HepG2 (cell line): ENCODE data around the gene EIF6. TPM values are rescaled to one million over a fixed set of nuclear protein-coding genes. Genes with fewer than 3 reads are reported as not detected.

ENCODE experiments used
- DNMT1 ChIP-seq: sonication (generic); formaldehyde crosslinking; IDR thresholded peaks from 2 replicates; pipeline ENCODE4 v1.5.1; 2020; ENCODE audit warnings: mild to moderate bottlenecking, missing genetic modification reagents
- ERF ChIP-seq: IDR thresholded peaks from 2 replicates; pipeline ENCODE4 v1.6.1; 2018; ENCODE audit warnings: missing biosample characterization, missing genetic modification reagents
- FOSL1 ChIP-seq: sonication (generic); formaldehyde crosslinking; IDR thresholded peaks from 2 replicates; pipeline ENCODE4 v1.9.0; 2021; ENCODE audit warnings: missing genetic modification reagents, borderline replicate concordance
- FOXK2 ChIP-seq: fragments of 450-650 bp; IDR thresholded peaks from 2 replicates; pipeline ENCODE4 v1.6.1; 2016
- HNRNPH1 ChIP-seq: fragments of 200-400 bp; formaldehyde crosslinking; optimal IDR thresholded peaks from 2 replicates; pipeline ENCODE3; 2017; ENCODE audit warnings: mild to moderate bottlenecking, low read depth, low read length
- KLF12 ChIP-seq: sonication (generic); formaldehyde crosslinking; IDR thresholded peaks from 2 replicates; pipeline ENCODE4 v1.4.0; 2020; ENCODE audit warnings: missing genetic modification reagents, borderline replicate concordance
- KMT2B ChIP-seq: IDR thresholded peaks from 2 replicates; pipeline ENCODE4 v1.6.1; 2016; ENCODE audit warnings: missing genetic modification reagents, missing compliant biosample characterization
- MYC ChIP-seq: sonication (generic); formaldehyde crosslinking; IDR thresholded peaks from 2 replicates; pipeline ENCODE4 v1.9.0; 2021; ENCODE audit warnings: missing genetic modification reagents, borderline replicate concordance
- NFATC3 ChIP-seq: sonication (generic); formaldehyde crosslinking; IDR thresholded peaks from 2 replicates; pipeline ENCODE4 v1.5.1; 2020; ENCODE audit warnings: mild to moderate bottlenecking, missing genetic modification reagents
- RBAK ChIP-seq: sonication (generic); formaldehyde crosslinking; IDR thresholded peaks from 2 replicates; pipeline ENCODE4 v1.5.1; 2020; ENCODE audit warnings: mild to moderate bottlenecking, missing genetic modification reagents
- SOX6 ChIP-seq, 2 experiments: fragments of 450-650 bp in 1 of 2; sonication (generic) in 1 of 2; formaldehyde crosslinking in 1 of 2; IDR thresholded peaks; 2 replicates each; pipeline versions ENCODE4 v1.4.0 to v1.6.1; 2017 to 2020; ENCODE audit warnings: antibody characterized with exemption in 1 of 2, mild to moderate bottlenecking in 1 of 2, missing genetic modification reagents in 1 of 2
- TAF15 ChIP-seq: fragments of 200-400 bp; formaldehyde crosslinking; IDR thresholded peaks from one replicate; pipeline ENCODE4 v1.6.1; 2018; ENCODE audit warnings: mild to moderate bottlenecking, low read depth, low read length; ENCODE audit not compliant: poor library complexity, severe bottlenecking
- ZBTB3 ChIP-seq: sonication (generic); formaldehyde crosslinking; IDR thresholded peaks from 2 replicates; pipeline ENCODE4 v1.4.0; 2020; ENCODE audit warnings: low read depth, mild to moderate bottlenecking, moderate library complexity, missing genetic modification reagents, borderline replicate concordance
- ZKSCAN1 ChIP-seq: fragments of 150-350 bp; IDR thresholded peaks from 2 replicates; pipeline ENCODE4 v1.6.1; 2014; ENCODE audit warnings: low read length
- ZNF432 ChIP-seq: sonication (generic); formaldehyde crosslinking; IDR thresholded peaks from 2 replicates; pipeline ENCODE4 v1.5.0; 2020; ENCODE audit warnings: missing genetic modification reagents, mild to moderate bottlenecking, borderline replicate concordance
- ZNF484 ChIP-seq: sonication (generic); formaldehyde crosslinking; IDR thresholded peaks from 2 replicates; pipeline ENCODE4 v1.5.1; 2020; ENCODE audit warnings: mild to moderate bottlenecking, low read depth, missing genetic modification reagents, borderline replicate concordance
- ZNF589 ChIP-seq: sonication (generic); formaldehyde crosslinking; conservative IDR thresholded peaks from 2 replicates; pipeline ENCODE4 v1.8.0; 2022; ENCODE audit warnings: mild to moderate bottlenecking, moderate library complexity, missing genetic modification reagents
- ZNF619 ChIP-seq: sonication (generic); formaldehyde crosslinking; IDR thresholded peaks from 2 replicates; pipeline ENCODE4 v1.4.0; 2020; ENCODE audit warnings: mild to moderate bottlenecking, missing genetic modification reagents
- ZNF629 ChIP-seq: sonication (generic); formaldehyde crosslinking; conservative IDR thresholded peaks from 2 replicates; pipeline ENCODE4 v1.5.0; 2020; ENCODE audit warnings: missing genetic modification reagents
- ZSCAN12 ChIP-seq: sonication (generic); formaldehyde crosslinking; IDR thresholded peaks from 2 replicates; pipeline ENCODE4 v1.9.0; 2021; ENCODE audit warnings: mild to moderate bottlenecking, missing genetic modification reagents
- polyA plus RNA-seq, 8 experiments: library from polyadenylated mRNA; depleted of rRNA in 3 of 8; stranded (reverse) in 7 of 8; unstranded in 1 of 8; fragments of >200 nt; fragmentation: Illumina TruSeq in 4 of 8; extraction: Trizol in 4 of 8; gene quantifications; 2 replicates each; pipeline versions ENCODE4 v1.2.1 to v1.2.3, GENCODE V29; 2011 to 2016; ENCODE audit warnings: low read depth in 4 of 8, missing spikeins in 1 of 8, mixed read lengths in 1 of 8; ENCODE audit not compliant: insufficient read depth in 1 of 8
- total RNA-seq, 5 experiments: library from RNA; depleted of rRNA; stranded (reverse); fragments of >200 nt; fragmentation: Illumina TruSeq; extraction: Trizol; gene quantifications; 2 replicates each; pipeline ENCODE4 v1.2.3, GENCODE V29; 2016; ENCODE audit warnings: low read depth in 1 of 5
- TF ChIP-seq, protein P1 (sequence below), 2 experiments: sonication (generic) in 1 of 2; formaldehyde crosslinking in 1 of 2; IDR thresholded peaks; 2 replicates each; pipeline versions ENCODE4 v1.4.0 to v1.6.1; 2016 to 2020; ENCODE audit warnings: borderline replicate concordance in 1 of 2, low read depth in 1 of 2, mild to moderate bottlenecking in 1 of 2, missing genetic modification reagents in 1 of 2
- TF ChIP-seq, protein P2 (sequence below): sonication (generic); formaldehyde crosslinking; IDR thresholded peaks from 2 replicates; pipeline ENCODE4 v1.8.1; 2023; ENCODE audit warnings: missing genetic modification reagents, inconsistent platforms, borderline replicate concordance

Gene EIF6
- total and polyA plus RNA-seq, 2 of the 13 experiments (the other 11 are each of a cell fraction or from before 2014, with no cell fraction given), result 462 to 466 TPM

DNA sequence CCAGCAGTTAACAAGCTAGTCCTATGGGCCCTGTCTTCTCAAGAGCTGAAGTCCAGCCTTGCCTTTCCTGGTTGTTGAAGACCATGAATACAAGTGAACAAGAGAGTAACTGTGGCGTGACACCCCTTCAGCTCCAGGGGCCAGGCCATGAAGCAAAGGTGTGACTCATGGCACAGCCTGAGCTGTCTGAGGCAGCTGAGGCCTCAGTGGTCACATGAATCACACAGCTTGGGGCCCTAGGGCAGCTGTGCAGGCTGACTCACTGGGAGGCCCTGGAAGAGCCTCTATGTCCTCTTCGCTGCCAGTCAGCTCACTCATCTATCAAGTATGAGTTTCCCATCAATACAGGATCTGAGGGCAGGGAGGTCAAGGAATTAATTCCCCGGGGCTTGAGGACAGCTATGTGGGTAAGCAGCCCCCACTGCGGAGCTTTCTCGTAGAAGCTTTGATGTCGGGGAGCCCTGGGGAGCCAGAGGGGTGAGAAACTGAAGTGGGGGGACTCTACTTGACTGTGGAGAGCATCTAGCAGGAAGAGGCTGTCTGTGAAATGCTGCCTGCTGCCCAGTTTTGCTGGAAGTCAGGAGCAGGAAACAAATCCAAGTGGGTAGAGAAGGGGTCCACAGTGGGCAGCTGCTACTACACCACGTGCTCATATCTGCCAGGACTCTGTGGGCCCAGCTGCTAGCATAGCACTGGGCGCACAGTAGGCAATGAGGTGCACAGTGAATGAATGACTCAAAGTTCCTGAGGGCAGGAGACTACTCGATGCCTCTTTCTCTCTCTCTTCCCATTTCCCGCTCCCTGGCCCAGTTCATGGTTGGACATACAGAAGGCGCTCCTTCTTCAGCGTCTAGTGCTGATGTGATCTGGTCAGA lies 21.3 kb upstream of the EIF6 start (continued):
- TF ChIP-seq, protein P1, sequence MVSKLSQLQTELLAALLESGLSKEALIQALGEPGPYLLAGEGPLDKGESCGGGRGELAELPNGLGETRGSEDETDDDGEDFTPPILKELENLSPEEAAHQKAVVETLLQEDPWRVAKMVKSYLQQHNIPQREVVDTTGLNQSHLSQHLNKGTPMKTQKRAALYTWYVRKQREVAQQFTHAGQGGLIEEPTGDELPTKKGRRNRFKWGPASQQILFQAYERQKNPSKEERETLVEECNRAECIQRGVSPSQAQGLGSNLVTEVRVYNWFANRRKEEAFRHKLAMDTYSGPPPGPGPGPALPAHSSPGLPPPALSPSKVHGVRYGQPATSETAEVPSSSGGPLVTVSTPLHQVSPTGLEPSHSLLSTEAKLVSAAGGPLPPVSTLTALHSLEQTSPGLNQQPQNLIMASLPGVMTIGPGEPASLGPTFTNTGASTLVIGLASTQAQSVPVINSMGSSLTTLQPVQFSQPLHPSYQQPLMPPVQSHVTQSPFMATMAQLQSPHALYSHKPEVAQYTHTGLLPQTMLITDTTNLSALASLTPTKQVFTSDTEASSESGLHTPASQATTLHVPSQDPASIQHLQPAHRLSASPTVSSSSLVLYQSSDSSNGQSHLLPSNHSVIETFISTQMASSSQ (IDR thresholded peaks at IDR 0.05; ENCODE audit: low read depth), result 0 out of 2 replicates have a peak, but pooled peaks have one; percentile 45
- TF ChIP-seq, protein P1 (CRISPR knock-in tag; IDR thresholded peaks at IDR 0.05; ENCODE audit: borderline replicate concordance), result peak; percentile 57; the same call in 1 of the 2 replicates
- no peak for TF ChIP-seq ZNF619 (CRISPR knock-in tag)
- no peak for TF ChIP-seq RBAK (CRISPR knock-in tag)
- no peak for TF ChIP-seq ZNF484
- TF ChIP-seq FOSL1 (CRISPR knock-in tag), result peak; percentile 85
- TF ChIP-seq ZNF432 (CRISPR knock-in tag), result no peak
- TF ChIP-seq HNRNPH1, result no peak
- peak; percentile 87 for TF ChIP-seq ZKSCAN1
- TF ChIP-seq ZBTB3 (CRISPR knock-in tag), result no peak
- no peak for TF ChIP-seq ZNF629 (CRISPR knock-in tag)
- TF ChIP-seq ERF, result peak; percentile 90
- TF ChIP-seq ZNF589, result peak; percentile 85
- TF ChIP-seq, protein P2, sequence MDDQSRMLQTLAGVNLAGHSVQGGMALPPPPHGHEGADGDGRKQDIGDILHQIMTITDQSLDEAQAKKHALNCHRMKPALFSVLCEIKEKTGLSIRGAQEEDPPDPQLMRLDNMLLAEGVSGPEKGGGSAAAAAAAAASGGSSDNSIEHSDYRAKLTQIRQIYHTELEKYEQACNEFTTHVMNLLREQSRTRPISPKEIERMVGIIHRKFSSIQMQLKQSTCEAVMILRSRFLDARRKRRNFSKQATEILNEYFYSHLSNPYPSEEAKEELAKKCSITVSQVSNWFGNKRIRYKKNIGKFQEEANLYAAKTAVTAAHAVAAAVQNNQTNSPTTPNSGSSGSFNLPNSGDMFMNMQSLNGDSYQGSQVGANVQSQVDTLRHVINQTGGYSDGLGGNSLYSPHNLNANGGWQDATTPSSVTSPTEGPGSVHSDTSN (CRISPR knock-in tag), result no peak
- no peak for TF ChIP-seq TAF15
- TF ChIP-seq ZSCAN12 (CRISPR knock-in tag), result no peak
- TF ChIP-seq KLF12, result no peak
- no peak for TF ChIP-seq DNMT1
- TF ChIP-seq NFATC3 (CRISPR knock-in tag), result 0 out of 2 replicates have a peak, but pooled peaks have one; percentile 2
- TF ChIP-seq FOXK2, result no peak
- TF ChIP-seq MYC (CRISPR knock-in tag), result peak; percentile 46; the same call in 1 of the 2 replicates
- TF ChIP-seq KMT2B (CRISPR knock-in tag), result peak; percentile 43; the same call in 1 of the 2 replicates
- no peak for TF ChIP-seq SOX6 (IDR thresholded peaks at IDR 0.05)
- peak; percentile 17; the same call in 1 of the 2 replicates for TF ChIP-seq SOX6 (CRISPR knock-in tag; IDR thresholded peaks at IDR 0.05)
